Fibroblast of skin of abdomen (primary cell): ENCODE measurements around the gene LSM14A.
"Not testable (repeated sequence)": the region's sequence is repeated elsewhere in the genome, so short reads cannot be mapped to it uniquely, and the experiment has no call there.

ENCODE experiments used
- DNase-seq: peaks from one replicate; pipeline ENCODE4 v3.0.0-alpha.2; 2013

LSM14A gene

DNA sequence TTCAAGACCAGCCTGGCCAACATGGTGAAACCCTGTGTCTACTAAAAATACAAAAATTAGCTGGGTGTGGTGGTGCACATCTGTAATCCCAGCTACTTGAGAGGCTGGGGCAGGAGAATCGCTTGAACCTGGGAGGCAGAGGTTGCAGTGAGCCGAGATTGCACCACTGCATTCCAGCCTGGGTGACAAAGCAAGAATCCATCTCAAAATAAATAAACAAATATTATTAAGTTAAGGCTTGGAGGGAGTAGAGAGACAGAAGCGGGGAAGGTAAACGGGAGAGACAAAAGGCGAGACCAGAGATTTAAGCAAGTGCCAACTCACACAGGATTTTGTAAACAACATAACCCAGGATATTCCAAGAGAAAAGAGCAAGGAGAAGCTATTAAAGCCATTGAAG, 12.8 kb upstream of the LSM14A start:
- DNase-seq = not testable (repeated sequence)

DNA sequence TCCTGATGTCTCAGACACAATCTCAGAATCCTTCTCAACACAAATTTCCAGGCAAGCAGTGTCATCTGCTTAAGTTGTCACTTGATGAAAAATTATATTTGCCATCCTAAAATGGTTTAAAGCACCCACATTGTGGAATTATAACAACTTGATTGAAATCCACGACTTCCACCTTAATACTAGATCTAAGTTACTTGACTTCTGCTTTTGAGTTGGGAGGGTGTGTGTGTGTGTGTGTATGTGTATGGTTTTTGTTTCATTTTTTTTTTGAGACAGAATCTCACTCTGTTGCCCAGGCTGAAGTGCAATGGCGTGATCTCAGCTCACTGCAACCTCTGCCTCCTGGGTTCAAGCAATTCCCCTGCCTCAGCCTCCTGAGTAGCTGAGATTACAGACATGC, 10.4 kb upstream of the LSM14A start:
- DNase-seq = not testable (repeated sequence)

DNA sequence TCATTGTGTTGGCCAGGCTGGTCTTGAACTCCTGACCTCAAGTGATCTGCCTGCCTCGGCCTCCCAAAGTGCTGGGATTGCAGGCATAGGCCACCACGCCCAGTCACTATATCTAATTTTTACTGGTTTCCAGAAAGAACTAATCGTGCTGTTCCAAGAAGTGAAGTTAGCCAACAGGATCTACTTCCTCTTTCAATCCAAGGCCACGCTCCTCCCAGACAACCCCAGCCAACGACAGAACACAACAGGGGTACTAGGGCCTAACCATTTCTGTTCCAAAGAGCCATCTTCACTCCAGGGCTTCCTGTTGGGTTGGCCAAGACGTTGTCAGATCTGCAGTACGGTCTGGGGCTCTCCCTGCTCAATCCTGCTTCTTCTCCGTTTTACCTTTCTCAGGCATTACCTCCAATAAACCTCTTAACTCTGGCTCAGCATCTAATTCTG, 7.0 kb upstream of the LSM14A start:
- DNase-seq = no peak

DNA sequence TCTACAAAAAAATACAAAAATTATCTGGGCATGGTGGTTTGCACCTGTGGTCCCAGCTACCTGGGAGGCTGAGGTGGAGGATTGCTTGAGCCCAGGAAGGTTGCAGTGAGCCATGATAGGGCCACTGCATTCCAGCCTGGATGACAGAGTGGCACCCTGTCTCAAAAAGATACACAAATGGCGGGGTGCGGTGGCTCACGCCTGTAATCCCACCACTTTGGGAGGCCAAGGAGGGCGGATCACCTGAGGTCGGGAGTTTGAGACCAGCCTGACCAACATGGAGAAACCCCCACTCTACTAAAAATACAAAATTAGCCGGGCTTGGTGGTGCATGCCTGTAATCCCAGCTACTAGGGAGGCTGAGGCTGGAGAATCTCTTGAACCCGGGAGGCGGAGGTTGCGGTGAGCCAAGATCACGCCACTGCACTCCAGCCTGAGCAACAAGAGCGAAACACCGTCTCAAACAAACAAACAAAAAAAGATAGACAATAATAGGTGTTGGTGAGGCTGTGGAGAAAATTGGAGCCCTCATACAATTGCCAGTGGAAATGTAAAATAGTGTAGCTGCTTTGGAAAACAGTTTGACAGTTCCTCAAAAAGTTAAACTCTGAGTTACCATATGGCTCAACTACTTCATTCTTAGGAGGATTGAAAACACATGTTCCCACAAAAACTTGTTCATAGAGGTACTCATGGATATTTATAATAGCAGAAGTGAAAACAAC, 2.7 kb upstream of the LSM14A start:
- DNase-seq = not testable (repeated sequence)

DNA sequence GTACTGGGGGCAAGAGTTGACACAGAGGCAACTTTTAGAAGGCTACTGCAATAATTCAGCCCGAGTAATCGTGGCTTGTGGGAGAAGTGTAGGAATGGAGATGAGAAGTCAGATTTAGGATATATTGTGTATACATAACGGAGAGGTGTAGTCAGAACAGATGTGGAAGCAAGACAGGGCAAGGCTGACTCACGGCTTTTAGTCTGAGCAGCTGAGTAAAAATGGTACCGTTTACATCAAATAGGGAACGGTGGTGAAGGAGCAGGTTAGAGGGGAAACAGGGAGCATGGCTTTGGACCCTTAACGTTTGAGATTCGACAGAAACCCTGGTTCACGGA, 796 bp upstream of the LSM14A start:
- peak; percentile 87 for DNase-seq

DNA sequence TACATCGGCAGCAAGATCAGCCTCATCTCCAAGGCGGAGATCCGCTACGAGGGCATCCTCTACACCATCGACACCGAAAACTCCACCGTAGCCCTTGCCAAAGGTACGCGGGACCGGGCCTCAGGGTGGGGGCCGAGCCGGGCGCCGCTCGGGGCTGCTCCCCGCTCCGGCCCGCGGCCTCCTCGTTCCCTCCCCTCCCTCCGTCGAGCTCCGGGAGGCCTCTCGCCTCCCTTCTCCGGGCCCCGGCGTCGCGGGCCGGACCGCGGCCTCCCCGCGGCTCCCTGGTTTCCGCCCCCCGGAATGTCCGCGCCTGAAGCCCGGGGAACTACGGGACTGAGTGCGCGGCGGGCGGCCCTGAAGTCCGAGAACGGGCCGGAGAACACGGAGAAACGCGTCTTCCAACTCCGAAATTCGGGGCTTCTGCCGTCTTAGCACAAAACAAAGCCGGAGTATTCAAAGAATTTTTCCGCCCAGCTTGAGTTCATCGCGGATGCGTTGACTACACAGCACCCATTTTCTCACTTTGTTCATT, 423 bp downstream of the LSM14A start:
- DNase-seq = no peak

DNA sequence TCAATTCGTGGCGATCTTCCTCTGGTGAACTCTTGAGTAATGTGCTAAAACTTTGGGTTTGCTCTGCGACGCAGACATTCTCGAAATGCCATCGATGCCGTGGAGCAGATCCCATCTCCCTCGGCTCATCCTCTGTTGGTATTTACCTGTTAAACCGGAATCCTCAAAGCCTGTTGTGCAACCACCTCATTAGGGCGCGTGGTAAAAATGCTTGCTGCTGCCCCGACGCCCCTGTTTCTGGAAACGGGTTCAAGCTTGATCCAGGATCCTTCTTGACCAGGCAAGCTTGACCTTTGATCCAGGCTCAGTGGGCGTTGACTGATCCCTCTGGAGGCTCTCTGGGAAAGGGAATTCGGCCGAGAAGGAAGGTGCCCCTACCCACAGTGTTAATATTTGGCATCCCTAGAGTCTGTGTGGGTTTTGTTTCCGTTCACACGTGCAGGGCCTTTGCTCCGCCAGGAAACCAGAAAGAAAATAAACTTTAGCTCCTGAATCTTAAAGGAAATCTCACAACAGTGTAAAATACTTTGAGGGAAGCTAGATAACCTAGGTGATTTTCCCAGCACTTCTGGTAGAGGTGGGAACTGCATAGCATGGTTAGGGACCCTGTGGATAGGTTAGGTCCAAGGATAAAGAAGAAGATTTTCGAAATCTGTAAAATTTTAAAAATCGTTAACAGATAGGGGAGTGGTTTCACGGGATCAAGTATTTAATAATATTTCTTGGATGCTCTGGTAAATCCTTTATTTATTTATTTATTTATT, 1.1 kb downstream of the LSM14A start:
- DNase-seq = peak; percentile 63

DNA sequence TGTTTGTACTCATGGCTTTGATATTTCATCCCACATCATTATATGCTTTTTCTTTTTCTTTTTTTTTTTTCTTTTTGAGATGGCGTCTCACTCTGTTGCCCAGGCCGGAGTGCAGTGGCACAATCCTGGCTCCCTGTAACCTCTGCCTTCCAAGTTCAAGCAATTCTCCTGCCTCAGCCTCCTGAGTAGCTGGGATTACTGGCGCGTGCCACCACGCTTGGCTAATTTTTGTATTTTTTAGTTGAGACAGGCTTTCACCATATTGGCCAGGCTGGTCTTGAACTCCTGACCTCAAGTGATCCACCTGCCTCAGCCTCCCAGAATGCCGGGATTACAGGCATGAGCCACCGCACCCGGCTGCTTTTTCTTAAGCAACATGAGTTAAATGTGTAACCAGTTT, 2.9 kb downstream of the LSM14A start:
- not testable (repeated sequence) for DNase-seq

DNA sequence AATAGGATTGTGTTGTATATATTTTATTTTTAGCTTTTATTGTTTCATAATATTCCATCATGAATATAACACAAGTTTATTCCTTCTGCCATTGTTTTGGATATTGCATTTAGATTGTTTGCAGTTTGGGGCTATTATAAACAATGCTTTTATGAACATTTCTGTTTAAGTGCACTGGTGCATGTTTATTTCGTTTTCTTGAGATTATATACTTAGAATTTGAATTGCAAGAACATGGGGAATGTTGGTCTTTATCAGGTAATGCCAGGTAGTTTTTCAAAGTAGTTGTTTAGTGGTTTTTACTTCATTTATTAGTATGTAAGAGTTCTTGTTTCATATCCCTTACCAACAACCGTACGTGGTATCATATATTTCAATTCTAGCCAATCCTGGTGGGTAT, 4.3 kb downstream of the LSM14A start:
- DNase-seq = no peak

DNA sequence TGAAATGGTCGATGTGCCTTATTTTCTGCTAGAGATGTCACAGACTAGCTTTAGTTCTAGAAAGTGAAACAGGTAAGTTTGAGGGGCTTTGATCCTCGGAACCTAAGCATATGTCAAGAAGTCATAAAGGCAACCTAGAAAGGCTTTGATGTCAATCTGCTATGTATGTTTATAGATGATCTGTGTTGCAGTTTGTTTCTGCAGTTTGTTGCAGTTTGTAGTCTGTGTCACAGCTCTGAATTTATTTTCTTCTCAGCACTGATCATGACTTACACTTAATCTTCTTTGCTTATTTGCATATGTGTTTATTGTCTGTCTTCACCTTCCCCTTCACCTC, 5.9 kb downstream of the LSM14A start:
- no peak for DNase-seq

DNA sequence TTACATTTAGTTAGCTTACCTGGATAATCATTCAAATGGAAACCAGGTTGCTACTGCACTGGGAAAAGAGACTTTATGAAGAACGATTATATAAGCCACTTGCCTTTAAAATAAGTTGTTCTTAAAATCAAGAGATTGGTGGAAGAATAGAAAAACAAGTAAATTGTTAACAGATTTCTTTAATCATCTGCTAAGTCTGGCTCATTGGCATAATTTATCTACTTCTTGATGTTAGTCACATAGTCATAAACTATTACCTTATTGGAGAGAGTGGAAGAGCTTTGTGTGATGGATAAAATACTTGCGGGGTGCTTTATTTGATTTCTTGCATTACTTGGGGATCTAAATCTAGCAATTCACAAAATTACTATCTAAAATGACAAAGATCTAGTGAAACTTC, 6.8 kb downstream of the LSM14A start:
- DNase-seq = no peak

DNA sequence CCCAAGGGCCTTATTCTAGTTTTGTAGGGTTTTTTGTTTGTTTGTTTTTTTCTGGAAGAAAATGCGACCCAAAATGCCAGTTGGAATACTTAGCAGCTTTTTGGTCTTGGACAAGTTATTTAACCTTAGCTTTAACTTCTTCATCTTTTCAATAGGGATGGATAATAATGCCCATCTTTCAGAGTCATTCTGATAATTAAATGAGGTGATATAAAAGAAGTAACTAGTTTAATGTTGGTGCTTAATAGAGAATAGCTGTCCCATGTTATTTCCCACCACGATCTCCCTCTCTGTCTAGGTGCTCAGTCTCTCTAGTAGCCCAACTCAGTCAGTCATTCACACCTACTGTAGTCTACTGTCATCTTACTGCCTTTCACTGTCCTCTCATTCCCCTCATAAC, 8.0 kb downstream of the LSM14A start:
- DNase-seq = no peak

DNA sequence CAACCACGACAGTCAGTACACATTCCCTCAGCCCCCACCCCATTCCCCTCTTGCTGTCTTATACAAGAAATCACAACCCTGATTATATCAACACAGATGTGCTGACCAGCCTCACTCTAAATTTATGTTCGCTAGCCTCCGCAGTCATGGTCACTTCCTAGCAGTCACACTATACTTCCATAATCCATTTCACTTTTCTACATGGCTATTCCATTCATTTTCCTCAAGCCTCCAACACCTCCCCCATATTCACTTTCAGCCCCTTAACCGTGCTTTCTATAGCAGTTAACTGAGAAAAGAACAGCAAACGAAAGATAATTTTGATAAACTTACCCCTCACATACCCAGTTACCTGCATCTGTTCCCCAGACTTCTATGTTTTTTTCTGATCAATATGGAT, 8.4 kb downstream of the LSM14A start:
- DNase-seq = no peak

DNA sequence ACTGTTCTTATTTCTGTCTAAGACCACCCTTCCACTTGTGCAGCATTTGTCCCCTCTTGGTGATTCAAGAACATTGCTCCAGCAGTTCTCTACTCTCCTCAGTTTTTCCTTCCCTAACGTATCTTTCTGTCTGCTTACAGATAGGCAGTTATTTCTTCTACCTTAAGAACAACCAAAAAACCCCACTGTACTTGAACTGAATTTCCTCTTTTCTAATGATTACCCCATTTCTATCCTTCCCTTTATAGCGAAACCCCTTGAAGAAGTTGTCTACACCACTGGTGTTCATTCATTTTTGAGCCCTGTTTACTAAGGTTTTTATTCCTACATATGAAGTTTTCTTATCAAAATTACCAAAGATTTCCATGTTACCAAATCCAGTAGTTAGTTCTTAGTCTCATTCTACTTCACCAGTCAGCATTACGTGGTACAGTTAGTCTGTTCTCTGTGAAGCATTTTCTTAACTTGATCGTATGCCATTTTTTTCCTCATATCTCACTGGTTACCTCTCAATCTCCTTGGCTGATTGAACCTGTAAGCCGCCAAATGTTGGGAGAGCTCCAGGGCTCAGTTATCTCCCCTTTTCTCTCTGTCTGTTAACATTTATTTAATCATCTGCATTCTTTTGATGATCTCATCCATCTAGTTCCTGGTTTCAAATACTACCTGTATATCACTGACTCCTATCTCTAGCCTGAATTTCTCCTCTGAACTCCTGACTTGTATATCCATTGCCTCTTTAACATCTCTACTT, 9.0 kb downstream of the LSM14A start:
- DNase-seq = no peak

DNA sequence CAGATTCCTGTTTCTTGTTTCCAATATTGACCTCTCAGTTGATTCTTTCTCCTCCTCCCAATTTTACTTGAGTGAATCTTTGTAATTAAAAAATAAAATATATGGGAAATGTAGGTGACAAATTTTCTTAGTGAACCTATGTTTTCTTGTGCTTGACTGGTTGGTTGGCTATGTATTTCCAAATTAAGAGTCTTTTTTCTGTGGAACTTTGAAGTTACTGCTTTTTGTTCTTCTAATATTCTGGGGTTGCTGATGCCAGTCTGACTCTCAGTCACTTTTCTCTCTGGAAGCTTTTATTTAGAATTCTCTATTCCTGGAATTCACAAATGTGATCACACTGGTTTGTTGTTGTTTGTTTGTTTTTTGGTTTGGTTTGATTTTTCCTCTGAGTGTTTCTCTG, 9.8 kb downstream of the LSM14A start:
- DNase-seq = no peak

DNA sequence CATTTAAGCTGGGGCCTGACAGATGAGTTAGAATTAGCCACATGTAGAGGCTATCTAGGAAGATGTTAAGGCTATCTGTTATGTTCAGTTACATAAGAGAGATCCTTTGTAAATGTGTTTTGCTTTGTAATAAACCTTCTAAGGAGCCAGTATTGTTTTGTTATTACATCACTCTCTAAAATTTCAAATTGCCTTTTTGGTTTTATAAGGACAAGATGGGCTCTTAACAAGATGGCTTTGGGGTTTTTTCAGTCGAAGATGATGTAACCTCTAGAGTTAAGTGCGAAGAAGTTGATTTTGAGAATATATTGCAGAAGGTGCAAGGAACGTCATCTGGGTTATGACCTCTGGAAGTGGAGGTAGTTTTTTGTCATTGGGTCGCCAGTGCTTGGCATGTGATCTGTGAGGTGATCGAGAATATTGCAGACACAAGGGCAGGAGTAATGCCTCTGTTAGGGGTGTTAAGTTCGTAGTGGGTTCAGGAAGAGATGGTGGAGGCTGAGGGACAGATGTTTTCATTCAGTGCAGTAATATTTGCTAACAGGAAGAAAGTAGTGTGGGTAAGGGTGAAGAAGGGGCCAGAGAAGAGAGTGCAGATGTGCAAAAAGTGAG, 12.7 kb downstream of the LSM14A start:
- peak; percentile 38 for DNase-seq

DNA sequence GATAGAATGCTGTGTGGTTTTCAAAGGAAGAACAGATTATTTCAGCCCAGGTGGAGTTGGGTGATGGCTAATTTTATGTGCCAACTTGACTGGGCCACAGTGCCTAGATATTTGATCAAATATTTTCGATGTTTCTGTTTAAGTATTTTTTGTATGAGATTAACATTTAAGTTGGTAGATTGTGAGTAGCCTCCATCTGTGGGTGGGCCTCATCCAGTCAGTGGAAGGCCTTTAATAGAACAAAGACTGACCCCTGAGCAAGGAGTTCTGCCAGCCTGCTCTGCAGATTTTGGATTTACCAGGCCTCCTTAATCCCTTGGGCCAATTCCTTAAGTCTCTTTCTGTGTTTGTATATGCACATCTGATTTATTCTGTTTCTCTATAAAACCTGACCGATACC, 13.9 kb downstream of the LSM14A start:
- no peak for DNase-seq

DNA sequence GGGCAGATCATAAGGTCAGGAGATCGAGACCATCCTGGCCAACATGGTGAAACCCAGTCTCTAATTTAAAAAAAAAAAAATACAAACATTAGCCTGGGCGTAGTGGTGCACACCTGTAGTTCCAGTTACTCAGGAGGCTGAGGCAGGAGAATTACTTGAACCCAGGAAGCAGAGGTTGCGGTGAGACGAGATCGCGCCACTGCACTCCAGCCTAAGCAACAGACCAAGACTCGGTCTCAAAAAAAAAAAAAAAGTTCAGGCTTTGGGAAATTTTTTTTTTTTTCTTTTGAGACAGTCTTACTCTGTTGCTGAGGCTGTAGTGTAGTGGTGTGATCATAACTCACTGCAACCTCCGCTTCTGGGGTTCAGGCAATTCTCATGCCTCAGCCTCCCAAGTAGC, 14.7 kb downstream of the LSM14A start:
- DNase-seq = no peak

DNA sequence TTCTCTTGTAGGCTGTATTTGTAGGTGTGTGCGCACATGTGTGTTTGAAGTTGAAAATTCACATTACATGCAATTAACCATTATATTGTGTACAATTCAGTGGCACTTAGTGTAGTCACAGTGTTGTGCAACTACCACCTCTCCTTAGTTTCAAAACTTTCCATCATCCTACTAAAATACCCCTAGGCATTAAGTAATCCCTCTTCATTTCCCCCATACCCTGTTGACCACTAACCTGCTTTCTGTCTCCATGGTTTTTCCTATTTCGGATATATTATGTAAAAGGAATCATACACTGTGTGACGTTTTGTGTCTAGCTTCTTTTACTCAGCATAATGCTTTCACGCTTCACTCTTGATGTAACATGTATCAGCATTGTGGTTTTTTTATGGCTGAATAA, 16.1 kb downstream of the LSM14A start:
- DNase-seq = no peak

DNA sequence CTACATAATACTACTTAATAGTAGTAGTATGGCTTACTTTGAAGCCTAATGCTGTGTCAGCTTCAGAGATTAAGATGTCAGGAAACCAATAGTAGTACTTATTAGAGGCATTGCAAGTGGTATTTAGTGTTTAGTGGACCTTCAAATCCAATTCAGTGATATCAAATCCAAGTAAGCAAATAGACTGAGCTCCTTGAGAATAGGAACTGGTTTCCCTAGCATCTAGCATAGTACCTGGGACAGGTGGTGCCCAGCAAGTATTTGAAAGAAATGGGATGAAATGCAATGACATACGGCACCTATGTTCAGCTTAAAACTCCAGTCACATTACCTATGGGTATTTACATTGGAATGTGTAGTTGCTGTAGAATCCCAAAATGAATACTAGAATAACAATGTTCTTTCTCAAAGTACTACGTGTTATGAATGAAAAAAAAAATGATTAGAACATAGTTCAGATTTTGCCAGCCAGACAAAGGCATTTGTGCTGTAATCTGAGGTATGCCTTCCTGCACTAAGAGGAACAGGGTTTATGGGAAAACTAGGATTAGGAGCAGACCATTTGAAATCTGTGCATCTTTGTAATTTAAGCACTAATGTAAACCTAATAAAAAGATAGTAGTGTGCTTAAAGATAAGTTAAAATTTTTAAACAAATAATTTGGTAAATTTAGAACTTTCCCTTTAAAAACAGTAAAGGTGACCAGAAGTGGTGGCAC, 17.1 kb downstream of the LSM14A start:
- no peak for DNase-seq

DNA sequence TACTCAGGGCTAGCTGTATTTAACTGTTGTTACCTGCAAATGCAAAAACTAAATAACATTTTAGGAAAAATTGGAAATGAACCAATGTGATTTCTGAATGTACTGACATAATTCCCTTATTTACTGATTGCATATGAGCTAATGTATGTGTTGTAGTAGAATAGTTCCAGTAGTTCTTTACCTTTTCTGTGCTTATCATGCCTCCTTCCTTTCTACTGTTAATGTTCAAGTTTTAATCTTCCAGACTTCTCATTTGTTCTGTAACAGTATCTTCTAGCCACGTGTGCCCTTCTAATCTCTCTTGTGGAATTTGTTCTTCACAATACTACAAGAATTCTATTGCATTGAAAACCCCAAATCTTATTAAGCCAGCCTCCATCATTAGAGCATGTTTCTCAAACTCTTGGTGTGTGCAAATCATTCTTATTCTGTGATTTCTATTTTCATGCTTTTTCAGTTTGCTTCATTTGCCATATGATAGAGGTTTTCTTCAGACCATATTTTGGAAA, 17.7 kb downstream of the LSM14A start:
- no peak for DNase-seq

DNA sequence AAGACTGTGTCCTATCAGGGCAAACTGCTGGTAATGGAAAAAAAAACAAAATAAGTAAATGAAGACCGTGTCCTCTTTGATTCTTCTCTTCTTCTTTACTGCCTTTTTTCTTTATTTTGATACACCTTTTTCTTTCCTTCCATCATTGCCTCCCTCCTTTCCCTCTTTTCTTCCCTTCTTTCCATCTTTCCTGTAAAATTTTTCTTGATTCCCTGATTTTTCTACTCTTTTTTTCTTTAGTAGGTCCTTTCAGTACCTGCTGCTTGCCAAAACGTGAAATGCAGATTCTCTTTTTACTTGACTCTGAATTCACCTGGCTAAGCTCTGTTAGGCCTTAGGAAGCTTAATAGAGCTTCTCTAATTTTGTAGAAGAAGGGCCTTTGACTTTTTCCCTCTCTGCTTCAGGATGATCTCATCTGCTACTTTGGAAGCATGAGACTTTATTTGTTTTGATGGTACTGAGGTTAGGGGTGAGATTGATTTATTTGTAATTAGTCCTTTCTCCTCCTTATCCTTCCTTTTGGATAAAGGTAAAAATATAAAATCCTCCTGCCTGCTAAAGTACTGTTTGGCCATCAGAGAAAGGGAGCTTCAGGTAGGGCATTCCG, 19.2 kb downstream of the LSM14A start:
- DNase-seq = no peak
